A549 (cell line): Measurements from ENCODE around the gene SLC26A6. TPM values are rescaled to one million over a fixed set of nuclear protein-coding genes. Genes with fewer than 3 reads are reported as not detected.

ENCODE experiments used
- ATAC-seq, 2 experiments: fragments of 200-7000 bp in 1 of 2; fragments of >200 bp in 1 of 2; cut with Nextera tagmentation in 1 of 2; cut with Tn5 transposase in 1 of 2; 3 replicates each; pipeline versions ENCODE4 v1.8.0 to v1.9.1; 2018 to 2020; ENCODE audit warnings: mild to moderate bottlenecking in 1 of 2, moderate library complexity in 1 of 2
- CTCF ChIA-PET: fragments of 300-600 bp; sonication (Branson Sonifier 250); formaldehyde crosslinking; extraction: SDS; loops from one replicate; lab custom pipeline; 2021; ENCODE audit warnings: antibody characterized with exemption, inconsistent platforms; lab: Yijun Ruan, JAX
- POLR2A ChIA-PET: fragments of 350-600 bp; formaldehyde crosslinking; extraction: SDS; loops from one replicate; lab custom pipeline; 2021; ENCODE audit warnings: antibody characterized with exemption, inconsistent platforms; lab: Yijun Ruan, JAX
- DNase-seq, 2 experiments: peaks; one replicate each; pipeline versions ENCODE4 v3.0.0 to v3.0.0-alpha.2; 2011 to 2016; ENCODE audit warnings: low read depth in 1 of 2, low spot score in 1 of 2
- FAIRE-seq: peaks from 2 replicates; lab custom pipeline; 2011; peaks lifted over from hg19 to GRCh38; lab: Jason Lieb, UNC
- H3K27ac ChIP-seq, 2 experiments: fragments of >200 bp; sonication (Bioruptor Twin); formaldehyde crosslinking; 3 replicates each; pipeline ENCODE4 v1.5.1; 2016 to 2017
- H3K4me1 ChIP-seq: fragments of >200 bp; sonication (Bioruptor Twin); formaldehyde crosslinking; 3 replicates; pipeline ENCODE4 v1.6.1; 2016
- H3K4me2 ChIP-seq: fragments of >200 bp; sonication (Bioruptor Twin); formaldehyde crosslinking; 3 replicates; pipeline ENCODE4 v1.6.1; 2016
- H3K4me3 ChIP-seq: fragments of >200 bp; sonication (Bioruptor Twin); formaldehyde crosslinking; 3 replicates; pipeline ENCODE4 v1.5.1; 2016
- H3K9me3 ChIP-seq: fragments of >200 bp; sonication (Bioruptor Twin); formaldehyde crosslinking; 3 replicates; pipeline ENCODE4 v1.6.1; 2016
- CEBPB ChIP-seq, 2 experiments: fragments of >200 bp in 1 of 2; sonication (Bioruptor Twin) in 1 of 2; formaldehyde crosslinking in 1 of 2; IDR thresholded peaks; 2 replicates each; pipeline ENCODE4 v1.6.1; 2012 to 2016
- CHD2 ChIP-seq: fragments of 150-350 bp; IDR thresholded peaks from 2 replicates; pipeline ENCODE4 v1.6.1; 2014; ENCODE audit warnings: low read length; ENCODE audit not compliant: partially characterized antibody
- HDAC2 ChIP-seq: fragments of 200-600 bp; sonication (generic); IDR thresholded peaks from 2 replicates; pipeline ENCODE4 v1.6.1; 2016
- HEYL ChIP-seq: fragments of 250-450 bp; sonication (Bioruptor Pico); IDR thresholded peaks from 2 replicates; pipeline ENCODE4 v1.8.0; 2021; ENCODE audit warnings: mild to moderate bottlenecking, moderate library complexity
- HOXB13 ChIP-seq: fragments of 250-450 bp; sonication (Bioruptor Pico); IDR thresholded peaks from 2 replicates; pipeline ENCODE4 v1.5.0; 2020; ENCODE audit warnings: low read depth, mild to moderate bottlenecking, moderate library complexity
- KDM5A ChIP-seq: fragments of 200-600 bp; sonication (generic); IDR thresholded peaks from 2 replicates; pipeline ENCODE4 v1.6.1; 2016; ENCODE audit warnings: antibody characterized with exemption, mild to moderate bottlenecking
- MAX ChIP-seq: IDR thresholded peaks from 2 replicates; pipeline ENCODE4 v1.6.1; 2012
- PHF8 ChIP-seq: fragments of 200-600 bp; sonication (generic); IDR thresholded peaks from 2 replicates; pipeline ENCODE4 v1.6.1; 2016; ENCODE audit warnings: low read depth, mild to moderate bottlenecking, antibody characterized with exemption, moderate library complexity, borderline replicate concordance
- POLR2AphosphoS2 ChIP-seq: conservative IDR thresholded peaks from 2 replicates; pipeline ENCODE4 v1.6.1; 2012; ENCODE audit warnings: low read length, improper control_type of control experiment, inconsistent platforms
- RAD21 ChIP-seq, 2 experiments: fragments of >200 bp in 1 of 2; sonication (Bioruptor Twin) in 1 of 2; formaldehyde crosslinking in 1 of 2; IDR thresholded peaks in 1 of 2; conservative IDR thresholded peaks in 1 of 2; 2 replicates in 1 of 2; 3 replicates in 1 of 2; pipeline ENCODE4 v1.6.1; 2012 to 2018; ENCODE audit warnings: inconsistent platforms in 1 of 2
- RARB ChIP-seq: fragments of 250-450 bp; sonication (Bioruptor Pico); IDR thresholded peaks from 2 replicates; pipeline ENCODE4 v1.8.0; 2021; ENCODE audit warnings: mild to moderate bottlenecking, moderate library complexity
- RCOR1 ChIP-seq: fragments of 150-350 bp; IDR thresholded peaks from 2 replicates; pipeline ENCODE4 v1.6.1; 2014; ENCODE audit warnings: antibody characterized with exemption, low read length, low read depth
- REST ChIP-seq: fragments of 200-600 bp; sonication (generic); IDR thresholded peaks from 2 replicates; pipeline ENCODE4 v1.6.1; 2016; ENCODE audit warnings: antibody characterized with exemption, mild to moderate bottlenecking, moderate library complexity
- RFX5 ChIP-seq: fragments of 450-650 bp; IDR thresholded peaks from 2 replicates; pipeline ENCODE4 v1.7.1; 2014; ENCODE audit warnings: antibody characterized with exemption, mild to moderate bottlenecking, moderate library complexity
- SREBF2 ChIP-seq: fragments of 450-650 bp; IDR thresholded peaks from 2 replicates; pipeline ENCODE4 v1.6.1; 2014; ENCODE audit warnings: mild to moderate bottlenecking, moderate library complexity
- ZFP36 ChIP-seq: fragments of 450-650 bp; IDR thresholded peaks from 2 replicates; pipeline ENCODE4 v1.6.1; 2014; ENCODE audit warnings: borderline replicate concordance; ENCODE audit not compliant: partially characterized antibody
- ZSCAN20 ChIP-seq: fragments of 250-450 bp; sonication (Bioruptor Pico); IDR thresholded peaks from 2 replicates; pipeline ENCODE4 v1.8.0; 2022; ENCODE audit warnings: mild to moderate bottlenecking, moderate library complexity
- WGBS: methylation state at CpG from one replicate; pipeline ENCODE4 v1.1.6; 2017; ENCODE audit errors: missing lambda C conversion rate; 5-methylcytosine and 5-hydroxymethylcytosine counted together
- polyA plus RNA-seq, 4 experiments: library from polyadenylated mRNA; depleted of rRNA in 3 of 4; stranded (reverse); fragments of >200 nt; fragmentation: RNase III in 1 of 4; extraction: RNeasy Plus Mini Kit Qiagen cat#74134 plus additional on column Dnase treatment in 1 of 4; gene quantifications; 2 replicates in 3 of 4; 3 replicates in 1 of 4; pipeline ENCODE4 v1.2.3, GENCODE V29; 2011 to 2017
- TF ChIP-seq, protein P1 (sequence below): IDR thresholded peaks from 2 replicates; pipeline ENCODE4 v1.6.1; 2012
- TF ChIP-seq, protein P2 (sequence below): fragments of 250-450 bp; sonication (Bioruptor Pico); IDR thresholded peaks from 2 replicates; pipeline ENCODE4 v1.5.0; 2020; ENCODE audit warnings: low read depth, mild to moderate bottlenecking, moderate library complexity

SLC26A6 gene
- polyA plus RNA-seq, 2 of the 4 experiments (the other 2 are of a cell fraction) = 12.5 to 25.5 TPM

- WGBS = 83% methylated on average over 3 of the region's 7 CpGs
These were observed 46.2 kb upstream of the SLC26A6 start for GRCh38 chr3:48681541-48681880.

GRCh38 chr3:48680811-48681540 is 45.7 kb upstream of the SLC26A6 start:
- no peak for ATAC-seq
- no peak for FAIRE-seq
- no peak for DNase-seq
- H3K9me3 ChIP-seq = no peaks in the 10 kb centered on the region
- POLR2A ChIA-PET = no interaction called here
- CTCF ChIA-PET = interaction anchor here (1.2 kb wide), 1 partner anchor 16 kb away, joined by 4 read pairs; no protein-coding TSS in a partner anchor
- no peak for TF ChIP-seq HOXB13
- TF ChIP-seq, protein P1, sequence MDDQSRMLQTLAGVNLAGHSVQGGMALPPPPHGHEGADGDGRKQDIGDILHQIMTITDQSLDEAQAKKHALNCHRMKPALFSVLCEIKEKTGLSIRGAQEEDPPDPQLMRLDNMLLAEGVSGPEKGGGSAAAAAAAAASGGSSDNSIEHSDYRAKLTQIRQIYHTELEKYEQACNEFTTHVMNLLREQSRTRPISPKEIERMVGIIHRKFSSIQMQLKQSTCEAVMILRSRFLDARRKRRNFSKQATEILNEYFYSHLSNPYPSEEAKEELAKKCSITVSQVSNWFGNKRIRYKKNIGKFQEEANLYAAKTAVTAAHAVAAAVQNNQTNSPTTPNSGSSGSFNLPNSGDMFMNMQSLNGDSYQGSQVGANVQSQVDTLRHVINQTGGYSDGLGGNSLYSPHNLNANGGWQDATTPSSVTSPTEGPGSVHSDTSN = no peak
- no peak for TF ChIP-seq MAX
- TF ChIP-seq RARB (CRISPR knock-in tag) = no peak
- TF ChIP-seq, protein P2, sequence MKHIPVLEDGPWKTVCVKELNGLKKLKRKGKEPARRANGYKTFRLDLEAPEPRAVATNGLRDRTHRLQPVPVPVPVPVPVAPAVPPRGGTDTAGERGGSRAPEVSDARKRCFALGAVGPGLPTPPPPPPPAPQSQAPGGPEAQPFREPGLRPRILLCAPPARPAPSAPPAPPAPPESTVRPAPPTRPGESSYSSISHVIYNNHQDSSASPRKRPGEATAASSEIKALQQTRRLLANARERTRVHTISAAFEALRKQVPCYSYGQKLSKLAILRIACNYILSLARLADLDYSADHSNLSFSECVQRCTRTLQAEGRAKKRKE = no peak
- TF ChIP-seq SREBF2 = no peak
- TF ChIP-seq KDM5A = no peak
- no peak for TF ChIP-seq RAD21 (conservative IDR thresholded peaks at IDR 0.05 in 1 of 2, IDR thresholded peaks at IDR 0.05 in 1 of 2)
- no peak for TF ChIP-seq CHD2
- TF ChIP-seq PHF8 = no peak
- no peak for TF ChIP-seq CEBPB (IDR thresholded peaks at IDR 0.05)
- TF ChIP-seq ZSCAN20 = no peak
- TF ChIP-seq RFX5 = no peak
- no peak for TF ChIP-seq HEYL (CRISPR knock-in tag)
- TF ChIP-seq RCOR1 = no peak
- TF ChIP-seq POLR2AphosphoS2 = no peak
- 96% methylated on average over 10 of the region's 17 CpGs for WGBS
- no peak overlapping the region for H3K4me2 ChIP-seq
- peak overlapping the region in 1 of 2 experiments; percentile 59; a peak in 1 of 6 replicates for H3K27ac ChIP-seq
- peaks cover 27% of the 10 kb centered on the region for H3K4me1 ChIP-seq
- H3K4me3 ChIP-seq = no peak overlapping the region

More at GRCh38 chr3:48681541-48681880, 46.2 kb upstream of the SLC26A6 start:
- no peak overlapping the region for H3K4me2 ChIP-seq
- CTCF ChIA-PET = no interaction called here
- H3K4me1 ChIP-seq = peaks cover 30% of the 10 kb centered on the region
- no peak overlapping the region for H3K4me3 ChIP-seq
- DNase-seq = no peak
- TF ChIP-seq HDAC2 = no peak
- FAIRE-seq = no peak
- H3K9me3 ChIP-seq = no peaks in the 10 kb centered on the region
- H3K27ac ChIP-seq = no peak overlapping the region
- no peak for ATAC-seq
- POLR2A ChIA-PET = no interaction called here

DNA sequence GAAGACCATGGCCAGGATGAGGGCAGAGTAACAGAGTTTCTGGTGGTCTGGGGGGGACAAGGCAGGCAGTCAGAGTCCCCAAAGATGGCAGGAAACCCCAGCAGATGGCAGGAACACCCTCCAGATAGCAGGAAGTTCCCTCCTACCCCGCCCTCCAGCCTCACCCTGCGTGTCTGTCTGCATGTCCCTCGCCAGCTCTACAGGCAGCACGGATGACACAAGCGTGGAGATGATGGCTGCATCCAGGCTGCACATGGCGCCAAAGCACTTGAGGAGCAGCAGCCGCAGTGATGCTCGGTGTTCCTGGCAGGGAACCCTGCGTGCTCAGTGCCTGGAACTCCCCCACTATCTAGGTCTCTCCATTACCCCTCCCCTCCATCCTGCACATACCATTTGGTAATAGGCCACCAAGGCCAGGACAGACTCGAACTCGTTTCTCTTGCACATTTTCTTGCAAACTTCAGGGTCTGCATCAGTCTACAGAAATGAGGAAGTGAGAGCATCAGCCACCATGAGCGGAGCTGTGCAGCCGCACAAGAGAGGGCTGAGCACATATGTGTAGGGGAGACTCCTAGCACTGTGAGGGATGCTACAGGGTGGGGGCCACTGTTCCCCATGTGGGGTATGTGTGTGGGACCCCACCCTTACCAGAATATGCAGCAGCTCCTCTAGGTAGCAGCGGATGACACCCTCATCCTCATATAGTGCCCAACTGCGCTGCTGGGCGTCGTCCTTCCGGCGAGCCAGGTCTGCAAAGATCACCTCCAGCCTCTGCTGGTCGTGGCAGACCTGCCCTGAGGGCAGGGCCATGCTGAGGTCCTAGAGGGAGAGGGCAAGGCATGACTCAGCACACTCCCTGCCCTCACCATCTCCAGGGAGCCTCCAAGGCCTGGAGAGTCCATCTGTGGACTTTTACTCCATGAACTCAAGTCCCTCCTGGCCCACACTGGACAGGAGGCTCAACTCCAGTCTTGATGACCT is 44.4 kb upstream of the SLC26A6 start:
- no peak for DNase-seq
- H3K4me2 ChIP-seq = peak overlapping the region; percentile 21; the same call in 1 of the 3 replicates
- CTCF ChIA-PET = interaction anchor here (1.2 to 1.3 kb wide), 2 partner anchors 15 to 16 kb away, joined by 4 read pairs; no protein-coding TSS in a partner anchor
- H3K9me3 ChIP-seq = no peaks in the 10 kb centered on the region
- no peak for FAIRE-seq
- peak overlapping the region; percentile 42 to 59; a peak in 4 of 6 replicates for H3K27ac ChIP-seq
- peaks cover 24% of the 10 kb centered on the region for H3K4me1 ChIP-seq
- POLR2A ChIA-PET = no interaction called here
- ATAC-seq = peak; percentile 31 to 35; a peak in 1 of 6 replicates
- TF ChIP-seq CHD2 (no peak), ZFP36 (no peak), REST (no peak), CEBPB (IDR thresholded peaks at IDR 0.05) (no peak)
- TF ChIP-seq, protein P2 = no peak
- WGBS = 93% methylated on average over 15 of the region's 20 CpGs
- H3K4me3 ChIP-seq = no peak overlapping the region
